ENCODE measurements around the gene RAB3IP. TPM values are rescaled to one million over a fixed set of nuclear protein-coding genes. Genes with fewer than 3 reads are reported as not detected.

Gene RAB3IP
- total RNA-seq, 2 experiments from 2014 or later: 19.3 to 24.0 TPM

DNA sequence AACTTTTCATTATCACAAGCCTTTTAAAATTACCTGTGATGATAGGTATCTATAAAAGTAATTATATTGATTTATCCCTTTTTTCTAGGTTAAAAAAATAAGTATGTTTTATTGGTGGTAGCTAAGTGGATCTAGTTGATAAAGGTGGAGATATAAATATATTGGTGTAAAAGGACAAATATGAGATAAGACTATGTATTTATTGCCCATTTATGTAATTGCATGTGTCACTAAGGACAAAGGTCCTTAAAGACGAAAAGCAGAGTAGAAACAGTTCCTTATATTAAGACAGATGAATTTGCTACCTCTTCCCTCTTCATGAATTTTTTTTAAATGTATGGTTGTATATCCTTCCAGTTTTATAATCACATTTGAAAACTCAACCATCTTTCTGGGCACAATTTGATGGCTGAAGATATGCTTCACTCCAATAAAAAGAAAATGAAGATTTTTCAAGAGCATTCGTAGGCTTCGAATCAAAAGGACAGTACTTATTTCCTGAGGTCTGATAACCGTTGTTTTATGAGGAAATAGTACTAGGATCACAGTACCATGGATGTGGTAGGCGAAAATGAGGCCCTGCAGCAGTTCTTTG is 86.4 kb downstream of the RAB3IP start, which contains the start of gene MYRFL:
Gene MYRFL, plus strand, starts transcription at position 262 of the 595 bp plus-strand sequence. Its CDS starts 291 bp downstream, at position 553.
- Mint-ChIP-seq H3K27ac (no peak within 1 kb of the TSS), H3K36me3 (ENCODE audit: low read depth) (no peaks in the 10 kb centered on the region), H3K4me1 (no peaks in the 10 kb centered on the region), H3K4me3 (no peak within 1 kb of the TSS), H3K9me3 (no peaks in the 10 kb centered on the region), H3K27me3 (peaks cover 18% of the 10 kb centered on the region)
- no peak for DNase-seq
- CTCF ChIA-PET: no interaction called here
- POLR2A ChIA-PET: no interaction called here

DNA sequence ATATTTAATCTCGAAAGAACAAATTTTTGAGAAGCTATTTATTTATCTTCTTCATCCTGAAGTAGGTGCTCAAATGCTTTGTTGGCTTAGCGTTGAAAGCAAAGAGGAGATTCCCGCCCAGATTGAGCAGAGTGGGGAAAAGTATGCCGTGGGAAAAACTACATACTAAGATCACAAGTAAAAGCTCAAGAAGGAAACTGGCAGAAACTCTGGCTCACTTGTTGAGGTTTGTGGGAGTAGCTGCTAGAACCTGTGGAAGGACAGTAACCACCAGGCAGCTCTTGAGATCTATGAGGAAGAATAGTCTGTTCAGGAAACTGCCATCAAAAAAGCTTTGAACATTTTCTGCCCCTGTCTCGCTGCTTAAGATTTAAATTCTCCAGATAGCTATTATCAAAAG is 90.2 kb downstream of the RAB3IP start:
- Mint-ChIP-seq H3K4me1 (no peaks in the 10 kb centered on the region), H3K27me3 (peaks cover 17% of the 10 kb centered on the region), H3K4me3 (no peak overlapping the region), H3K27ac (no peak overlapping the region), H3K9me3 (no peaks in the 10 kb centered on the region), H3K36me3 (ENCODE audit: low read depth) (no peaks in the 10 kb centered on the region)
- ChIA-PET CTCF (interaction anchor here (0.6 kb wide), 1 partner anchor 76 kb away, joined by 3 read pairs; no protein-coding TSS in a partner anchor), POLR2A (interaction anchor here (0.7 kb wide), 1 partner anchor 1055 kb away, joined by 3 read pairs; no protein-coding TSS in a partner anchor)
- DNase-seq: no peak

DNA sequence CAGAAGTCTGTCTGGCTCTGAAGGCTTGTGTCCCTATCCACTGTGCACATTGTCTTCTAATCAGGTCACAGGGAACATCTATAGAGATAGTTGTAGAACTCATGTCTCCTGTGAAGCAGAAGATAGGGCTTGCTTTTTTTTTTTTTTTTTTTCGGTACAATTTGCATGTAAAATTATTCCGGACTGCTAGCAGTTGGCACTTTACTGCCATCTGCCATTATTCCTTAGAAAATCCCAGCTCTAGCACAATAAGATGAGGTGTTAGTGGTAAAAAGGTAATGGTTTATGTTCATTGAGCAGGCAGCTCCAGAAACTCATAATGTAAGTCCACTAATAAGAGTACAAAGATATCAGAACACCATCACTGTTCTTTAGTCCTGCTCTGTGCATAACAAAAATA is 95.0 kb downstream of the RAB3IP start:
- no peak overlapping the region for H3K27ac Mint-ChIP-seq
- no peak overlapping the region for H3K4me3 Mint-ChIP-seq
- POLR2A ChIA-PET: no interaction called here
- CTCF ChIA-PET: no interaction called here
- no peaks in the 10 kb centered on the region for H3K36me3 Mint-ChIP-seq (ENCODE audit: low read depth)
- H3K27me3 Mint-ChIP-seq: peaks cover 10% of the 10 kb centered on the region
- no peaks in the 10 kb centered on the region for H3K4me1 Mint-ChIP-seq
- no peaks in the 10 kb centered on the region for H3K9me3 Mint-ChIP-seq
- no peak for DNase-seq

DNA sequence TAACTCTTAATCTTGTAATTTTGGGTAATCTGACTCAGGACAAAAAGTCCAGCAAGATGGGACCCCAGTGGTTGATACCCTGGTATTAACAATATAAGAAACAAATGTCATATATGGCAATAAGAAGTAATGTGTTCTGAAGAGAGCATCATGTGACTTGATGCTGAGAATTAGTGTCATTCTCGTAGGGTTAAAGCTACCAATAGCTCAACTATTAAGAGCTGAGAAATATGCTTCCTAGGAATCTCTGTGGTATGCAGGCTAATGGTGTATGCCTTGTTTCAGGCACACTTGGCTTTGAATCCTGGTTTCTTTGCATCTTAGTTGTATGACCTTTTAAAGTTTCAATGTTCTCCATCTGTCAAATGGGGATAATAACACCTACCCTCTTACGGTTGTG is 95.5 kb downstream of the RAB3IP start:
- Mint-ChIP-seq H3K27me3 (peaks cover 10% of the 10 kb centered on the region), H3K27ac (no peak overlapping the region), H3K4me3 (no peak overlapping the region), H3K36me3 (ENCODE audit: low read depth) (no peaks in the 10 kb centered on the region), H3K4me1 (no peaks in the 10 kb centered on the region), H3K9me3 (no peaks in the 10 kb centered on the region)
- DNase-seq: no peak
- ChIA-PET POLR2A (no interaction called here), CTCF (no interaction called here)

DNA sequence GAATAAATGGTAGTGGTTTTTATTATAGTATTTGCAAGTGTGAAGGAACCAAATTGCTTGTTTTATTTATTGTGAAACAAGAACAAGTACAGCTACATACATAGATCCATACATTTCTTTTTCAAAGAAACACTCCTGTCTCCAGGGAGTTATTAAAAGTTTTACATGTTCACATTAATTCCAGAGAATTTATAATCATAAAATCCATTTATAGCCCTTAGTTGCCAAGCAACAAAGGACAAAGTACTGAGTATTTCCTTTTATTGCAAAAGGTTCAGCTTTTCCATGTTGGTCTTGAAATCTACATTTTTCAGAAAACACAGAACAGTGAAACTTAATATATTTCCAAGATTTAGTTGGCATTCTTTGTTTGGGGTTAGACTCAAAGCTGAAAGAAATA is 95.9 kb downstream of the RAB3IP start:
- POLR2A ChIA-PET: no interaction called here
- no peak overlapping the region for H3K4me3 Mint-ChIP-seq
- DNase-seq: no peak
- H3K27ac Mint-ChIP-seq: no peak overlapping the region
- CTCF ChIA-PET: no interaction called here
- no peaks in the 10 kb centered on the region for H3K9me3 Mint-ChIP-seq
- H3K36me3 Mint-ChIP-seq (ENCODE audit: low read depth): no peaks in the 10 kb centered on the region
- H3K27me3 Mint-ChIP-seq: peaks cover 8% of the 10 kb centered on the region
- no peaks in the 10 kb centered on the region for H3K4me1 Mint-ChIP-seq

DNA sequence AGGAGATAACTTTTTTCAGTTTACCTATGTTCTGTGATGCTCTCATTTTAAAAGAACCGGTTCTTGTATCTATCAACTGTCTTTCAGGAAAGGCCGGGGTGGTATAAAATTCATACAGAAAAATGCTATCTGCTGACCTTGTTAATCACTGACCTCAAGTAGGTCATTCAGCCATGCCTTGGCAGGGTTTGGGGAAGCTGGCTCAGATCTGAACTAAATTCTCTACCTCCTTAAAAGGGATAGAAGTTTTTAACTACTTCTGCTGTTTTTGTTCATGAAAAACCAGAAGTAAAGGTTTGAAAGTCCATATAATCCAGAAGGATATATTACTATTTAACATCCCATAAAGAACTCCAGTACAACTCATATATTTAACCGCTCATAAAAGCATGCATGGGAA is 96.4 kb downstream of the RAB3IP start:
- H3K4me3 Mint-ChIP-seq: no peak overlapping the region
- no peak for DNase-seq
- no peaks in the 10 kb centered on the region for H3K36me3 Mint-ChIP-seq (ENCODE audit: low read depth)
- CTCF ChIA-PET: no interaction called here
- H3K4me1 Mint-ChIP-seq: no peaks in the 10 kb centered on the region
- no peaks in the 10 kb centered on the region for H3K9me3 Mint-ChIP-seq
- H3K27me3 Mint-ChIP-seq: peaks cover 7% of the 10 kb centered on the region
- H3K27ac Mint-ChIP-seq: no peak overlapping the region
- POLR2A ChIA-PET: no interaction called here

DNA sequence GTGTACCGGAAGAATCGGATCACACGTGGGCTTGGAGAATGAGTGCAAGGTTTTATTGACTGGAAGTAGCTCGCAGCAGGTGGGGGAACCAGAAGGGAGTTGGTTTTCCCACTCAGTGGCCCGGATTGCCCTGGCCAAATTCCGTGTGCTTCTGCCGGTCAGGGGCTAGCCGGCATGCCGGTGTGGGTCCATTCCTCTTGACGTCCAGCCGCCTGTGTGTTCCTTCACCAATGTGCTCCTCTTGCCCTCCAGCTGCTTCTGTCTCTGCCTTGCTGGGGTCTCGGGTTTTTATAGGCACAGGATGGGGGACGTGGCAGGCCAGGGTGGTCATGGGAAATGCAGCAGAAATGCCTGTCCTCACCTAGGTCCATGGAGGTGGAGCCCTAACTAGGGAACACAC is 97.4 kb downstream of the RAB3IP start:
- H3K9me3 Mint-ChIP-seq: no peaks in the 10 kb centered on the region
- ChIA-PET POLR2A (no interaction called here), CTCF (no interaction called here)
- no peaks in the 10 kb centered on the region for H3K4me1 Mint-ChIP-seq
- no peak overlapping the region for H3K4me3 Mint-ChIP-seq
- peaks cover 10% of the 10 kb centered on the region for H3K27me3 Mint-ChIP-seq
- H3K36me3 Mint-ChIP-seq (ENCODE audit: low read depth): no peaks in the 10 kb centered on the region
- no peak overlapping the region for H3K27ac Mint-ChIP-seq
- no peak for DNase-seq

DNA sequence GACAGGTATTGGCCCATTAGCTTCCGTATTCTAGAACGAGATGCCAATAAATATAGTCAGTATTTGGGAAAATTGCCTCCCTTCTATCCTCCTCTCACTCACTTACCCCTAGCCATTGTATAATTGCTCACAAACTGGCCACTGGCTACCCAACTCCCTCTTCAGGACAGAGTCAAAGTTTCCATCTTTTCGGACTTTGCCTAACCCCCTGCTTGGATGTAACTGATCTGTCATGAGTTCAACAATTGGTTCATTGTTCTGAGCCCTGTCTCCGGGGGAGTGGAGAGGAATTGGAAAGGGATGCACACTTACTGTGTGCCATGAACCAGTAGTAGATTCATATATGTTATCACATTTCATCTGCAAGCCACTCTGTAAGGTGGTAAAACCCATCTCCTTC is 98.5 kb downstream of the RAB3IP start:
- no peaks in the 10 kb centered on the region for H3K4me1 Mint-ChIP-seq
- DNase-seq: no peak
- H3K36me3 Mint-ChIP-seq (ENCODE audit: low read depth): no peaks in the 10 kb centered on the region
- ChIA-PET CTCF (no interaction called here), POLR2A (no interaction called here)
- H3K27ac Mint-ChIP-seq: no peak overlapping the region
- H3K27me3 Mint-ChIP-seq: peaks cover 10% of the 10 kb centered on the region
- H3K4me3 Mint-ChIP-seq: no peak overlapping the region
- H3K9me3 Mint-ChIP-seq: no peaks in the 10 kb centered on the region

DNA sequence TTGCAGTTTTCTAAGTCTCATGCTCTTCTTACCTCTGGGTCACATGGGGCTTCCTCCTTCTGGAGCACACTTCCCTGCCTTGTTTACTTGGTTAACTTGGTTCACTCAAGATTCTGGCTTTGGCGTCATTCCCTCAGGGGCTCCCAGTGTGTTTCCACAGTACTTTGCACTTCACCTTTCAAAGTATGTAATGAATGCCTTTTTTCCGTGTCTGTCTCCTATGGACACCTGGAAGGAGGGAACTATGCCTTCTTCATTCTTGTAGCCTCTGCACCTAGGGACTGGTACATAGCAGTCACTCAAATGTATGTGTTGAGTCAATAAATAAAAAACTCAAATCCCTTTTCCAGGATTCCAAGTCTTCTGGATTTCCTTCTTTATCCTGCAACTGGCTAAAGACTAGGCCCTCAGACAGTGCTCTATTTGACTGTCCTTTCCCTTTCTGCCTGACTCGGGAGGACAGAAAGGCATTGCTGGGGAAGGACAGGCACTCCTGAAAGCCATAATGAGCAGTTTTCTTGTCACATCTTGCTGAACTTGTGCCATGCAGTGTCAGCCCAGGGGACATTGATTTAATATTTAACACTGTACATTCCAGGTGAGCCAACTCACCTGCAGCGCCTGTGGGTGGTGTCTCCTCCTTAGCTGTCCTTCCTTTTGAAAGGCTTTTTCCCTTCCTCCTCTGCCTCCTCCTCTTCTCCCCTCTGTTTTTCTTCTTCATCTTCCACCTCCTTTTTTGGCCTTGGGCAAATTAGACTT is 99.2 kb downstream of the RAB3IP start:
- Mint-ChIP-seq H3K4me3 (no peak overlapping the region), H3K27ac (no peak overlapping the region), H3K9me3 (no peaks in the 10 kb centered on the region), H3K27me3 (peaks cover 6% of the 10 kb centered on the region), H3K36me3 (ENCODE audit: low read depth) (no peaks in the 10 kb centered on the region), H3K4me1 (no peaks in the 10 kb centered on the region)
- CTCF ChIA-PET: no interaction called here
- POLR2A ChIA-PET: no interaction called here
- no peak for DNase-seq

DNA sequence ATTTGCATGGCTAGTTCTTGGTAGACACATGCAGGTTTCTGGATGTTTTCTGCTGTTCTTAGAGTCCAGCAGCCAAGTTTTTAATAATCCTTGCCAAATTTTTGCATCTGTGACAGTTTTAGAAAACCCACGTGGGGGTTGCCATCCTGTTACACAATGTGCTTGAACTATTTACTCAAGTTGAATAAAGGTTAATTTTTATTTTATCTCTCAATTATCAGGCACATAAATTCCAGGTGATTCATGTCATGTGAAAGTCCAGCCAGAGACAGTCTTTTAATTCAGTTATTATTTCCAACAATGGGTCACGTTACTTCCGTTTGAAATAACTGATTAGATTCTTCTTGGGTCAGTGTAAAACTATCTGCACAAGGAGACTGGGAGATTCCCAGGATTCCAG is 102.1 kb downstream of the RAB3IP start:
- ChIA-PET POLR2A (no interaction called here), CTCF (no interaction called here)
- peaks cover 4% of the 10 kb centered on the region for H3K27me3 Mint-ChIP-seq
- DNase-seq: no peak
- H3K4me3 Mint-ChIP-seq: no peak overlapping the region
- H3K36me3 Mint-ChIP-seq (ENCODE audit: low read depth): no peaks in the 10 kb centered on the region
- H3K27ac Mint-ChIP-seq: no peak overlapping the region
- no peaks in the 10 kb centered on the region for H3K4me1 Mint-ChIP-seq
- H3K9me3 Mint-ChIP-seq: no peaks in the 10 kb centered on the region

DNA sequence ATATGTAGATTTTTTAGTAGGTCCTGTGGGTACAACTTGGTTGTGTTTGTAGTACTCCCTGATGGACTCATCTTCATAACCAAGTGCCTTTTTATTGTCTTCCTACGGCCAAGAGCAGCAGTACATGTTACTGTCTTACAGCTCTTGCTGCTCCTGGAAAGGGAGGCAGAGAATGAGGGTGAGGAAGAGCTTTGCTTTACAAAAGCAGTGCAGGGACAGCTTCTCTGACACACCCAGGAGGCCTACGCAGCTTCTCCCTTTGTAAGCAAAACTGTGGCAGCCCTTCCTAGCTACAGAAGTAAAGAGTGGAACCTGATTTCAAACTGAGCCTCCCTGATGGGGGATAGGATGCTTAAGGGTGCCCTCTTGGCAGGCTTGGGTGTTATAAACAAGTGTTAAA is 104.9 kb downstream of the RAB3IP start:
- H3K27ac Mint-ChIP-seq: no peak overlapping the region
- CTCF ChIA-PET: no interaction called here
- no peaks in the 10 kb centered on the region for H3K36me3 Mint-ChIP-seq (ENCODE audit: low read depth)
- H3K27me3 Mint-ChIP-seq: peaks cover 4% of the 10 kb centered on the region
- DNase-seq: no peak
- H3K4me3 Mint-ChIP-seq: no peak overlapping the region
- POLR2A ChIA-PET: no interaction called here
- no peaks in the 10 kb centered on the region for H3K4me1 Mint-ChIP-seq
- H3K9me3 Mint-ChIP-seq: no peaks in the 10 kb centered on the region

DNA sequence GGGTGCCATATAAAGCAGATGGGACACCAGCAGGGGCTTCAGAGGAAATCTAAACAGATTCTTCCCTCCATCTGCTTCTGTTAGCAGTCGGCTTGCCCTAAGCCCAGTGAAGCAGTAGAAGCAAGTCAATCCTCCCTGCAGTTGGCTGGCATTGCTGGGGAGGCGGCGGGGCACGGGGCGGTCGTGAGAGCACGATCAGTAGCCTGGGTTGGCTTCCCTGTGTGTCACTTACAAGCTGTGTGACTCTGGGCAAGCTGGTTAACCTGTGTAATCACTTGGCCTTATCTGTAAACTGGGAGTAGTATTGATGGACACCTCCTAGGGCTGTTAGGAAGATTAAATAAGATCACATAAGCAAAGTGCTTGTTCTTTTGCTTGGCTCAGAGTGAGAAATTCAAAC is 105.8 kb downstream of the RAB3IP start:
- H3K4me1 Mint-ChIP-seq: no peaks in the 10 kb centered on the region
- ChIA-PET CTCF (no interaction called here), POLR2A (no interaction called here)
- DNase-seq: no peak
- H3K27ac Mint-ChIP-seq: no peak overlapping the region
- no peaks in the 10 kb centered on the region for H3K9me3 Mint-ChIP-seq
- H3K4me3 Mint-ChIP-seq: no peak overlapping the region
- no peaks in the 10 kb centered on the region for H3K36me3 Mint-ChIP-seq (ENCODE audit: low read depth)
- peaks cover 4% of the 10 kb centered on the region for H3K27me3 Mint-ChIP-seq

DNA sequence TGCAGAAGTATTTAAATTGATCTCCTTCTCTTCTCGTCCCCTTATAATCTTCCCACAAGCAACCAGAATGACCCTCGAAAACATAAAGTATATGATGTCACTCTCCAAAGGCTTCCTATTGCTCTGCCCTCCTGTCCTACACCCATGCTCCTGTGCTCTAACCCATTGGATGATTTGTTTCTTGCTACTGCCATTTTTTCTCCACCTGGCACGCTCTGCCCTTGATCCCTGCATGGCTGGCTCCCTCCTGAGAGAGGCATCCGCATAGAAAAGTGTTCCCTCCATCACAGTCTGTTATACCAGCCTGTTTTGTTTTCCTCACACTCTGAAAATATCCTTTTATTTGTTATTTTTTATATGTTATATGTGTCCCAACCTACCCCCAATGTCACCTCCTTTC is 106.2 kb downstream of the RAB3IP start:
- POLR2A ChIA-PET: no interaction called here
- Mint-ChIP-seq H3K4me1 (no peaks in the 10 kb centered on the region), H3K9me3 (no peaks in the 10 kb centered on the region)

DNA sequence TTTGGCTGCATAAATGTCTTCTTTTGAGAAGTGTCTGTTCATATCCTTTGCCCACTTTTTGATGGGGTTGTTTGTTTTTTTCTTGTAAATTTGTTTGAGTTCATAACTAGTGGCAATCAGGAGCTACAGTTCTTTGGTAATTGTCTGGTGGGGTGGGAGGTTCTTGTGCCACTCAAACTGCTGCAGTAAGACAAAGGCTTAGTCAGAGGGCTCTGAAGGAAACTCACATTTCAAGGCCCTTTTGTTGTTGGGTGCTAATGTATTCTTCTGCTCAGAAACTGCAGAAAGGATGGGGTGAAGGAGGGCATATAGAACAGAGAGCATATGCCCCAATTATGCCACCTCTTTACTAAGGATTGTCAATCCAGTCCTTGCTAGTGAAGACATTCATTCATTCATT is 108.3 kb downstream of the RAB3IP start:
- Mint-ChIP-seq H3K4me1 (no peaks in the 10 kb centered on the region), H3K4me3 (no peak overlapping the region), H3K27ac (no peak overlapping the region), H3K27me3 (peaks cover 3% of the 10 kb centered on the region), H3K36me3 (ENCODE audit: low read depth) (no peaks in the 10 kb centered on the region), H3K9me3 (no peaks in the 10 kb centered on the region)
- POLR2A ChIA-PET: no interaction called here
- CTCF ChIA-PET: no interaction called here
- no peak for DNase-seq

More for the DNA sequence above, 106.2 kb downstream of the RAB3IP start:
- CTCF ChIA-PET: no interaction called here
- H3K4me3 Mint-ChIP-seq: no peak overlapping the region
- H3K27ac Mint-ChIP-seq: no peak overlapping the region
- peaks cover 6% of the 10 kb centered on the region for H3K27me3 Mint-ChIP-seq
- no peak for DNase-seq
- no peaks in the 10 kb centered on the region for H3K36me3 Mint-ChIP-seq (ENCODE audit: low read depth)

Data from activated CD4-positive, alpha-beta T cell treated with anti-CD3 and anti-CD28 coated beads, Interleukin-2, amount 10 ng/mL, durations not matched to agents 7 days and 5 days (primary cell).